ENCODE data around the gene PLSCR2.

GRCh38 chr3:146504498-146505197 lies 35.3 kb upstream of the PLSCR2 start:
- TF ChIP-seq CTCF (IDR thresholded peaks at IDR 0.05; ENCODE audit: insufficient read depth, low read length, poor library complexity, severe bottlenecking) (no peak), EZH2phosphoT487 (conservative IDR thresholded peaks at IDR 0.05; ENCODE audit: low read length) (no peak)
